Hematopoietic multipotent progenitor cell treated with erythropoietin and hydrocortisone succinate and interleukin-3 and kit ligand, for 8 days (in vitro differentiated cells): ENCODE results near the gene DLX2.
"Not testable (repeated sequence)": the region's sequence is repeated elsewhere in the genome, so short reads cannot be mapped to it uniquely, and the experiment has no call there.

Experiments
- DNase-seq: peaks from one replicate; pipeline ENCODE4 v3.0.0-alpha.2; 2015

The DLX2 gene

GRCh38 chr2:172102391-172103359, at the start of gene DLX2:
Gene DLX2, minus strand, starts transcription at chr2:172102900. Its CDS starts 362 bp downstream, at chr2:172102538.
- DNase-seq: peak; percentile 87

- no peak for DNase-seq
Observed at GRCh38 chr2:172147944-172148650, 45.4 kb upstream of the DLX2 start.

GRCh38 chr2:172143817-172144216, 41.1 kb upstream of the DLX2 start:
- DNase-seq: no peak

GRCh38 chr2:172138727-172139126, 36.0 kb upstream of the DLX2 start:
- DNase-seq: not testable (repeated sequence)

- DNase-seq: no peak
Observed at GRCh38 chr2:172137943-172138342, 35.2 kb upstream of the DLX2 start.

GRCh38 chr2:172137109-172137508, 34.4 kb upstream of the DLX2 start:
- DNase-seq: no peak

- DNase-seq: no peak
Observed at GRCh38 chr2:172135446-172135845, 32.7 kb upstream of the DLX2 start.

- DNase-seq: no peak
Observed at GRCh38 chr2:172134270-172134669, 31.6 kb upstream of the DLX2 start.

- DNase-seq: no peak
Observed at GRCh38 chr2:172131713-172132555, 29.2 kb upstream of the DLX2 start.

- no peak for DNase-seq
Observed at GRCh38 chr2:172129404-172129803, 26.7 kb upstream of the DLX2 start.

- no peak for DNase-seq
Observed at GRCh38 chr2:172128484-172128883, 25.8 kb upstream of the DLX2 start.

GRCh38 chr2:172120118-172120517, 17.4 kb upstream of the DLX2 start:
- DNase-seq: no peak

GRCh38 chr2:172119089-172119488, 16.4 kb upstream of the DLX2 start:
- no peak for DNase-seq

GRCh38 chr2:172116107-172116506, 13.4 kb upstream of the DLX2 start:
- DNase-seq: no peak

GRCh38 chr2:172114579-172114978, 11.9 kb upstream of the DLX2 start:
- DNase-seq: no peak

- DNase-seq: not testable (repeated sequence)
Observed at GRCh38 chr2:172114176-172114575, 11.5 kb upstream of the DLX2 start.

GRCh38 chr2:172113617-172114016, 10.9 kb upstream of the DLX2 start:
- DNase-seq: peak; percentile 52

GRCh38 chr2:172109988-172110811, 7.5 kb upstream of the DLX2 start:
- no peak for DNase-seq

GRCh38 chr2:172109256-172109987, 6.7 kb upstream of the DLX2 start:
- DNase-seq: no peak

- DNase-seq: no peak
Observed at GRCh38 chr2:172108587-172108930, 5.9 kb upstream of the DLX2 start.
